OCI-LY3 (cell line): ENCODE results near the gene GALNT10.

Source experiments
- CTCF ChIP-seq: fragments of 200-600, 300-600 bp; sonication (generic); IDR thresholded peaks from 2 replicates; pipeline ENCODE4 v1.5.1; 2014; ENCODE audit warnings: antibody characterized with exemption, low read length, low read depth
- EZH2phosphoT487 ChIP-seq: fragments of 200-600 bp; shearing (Covaris generic); IDR thresholded peaks from 2 replicates; pipeline ENCODE4 v1.6.1; 2018; ENCODE audit warnings: antibody characterized with exemption, mixed run types, low read depth

DNA sequence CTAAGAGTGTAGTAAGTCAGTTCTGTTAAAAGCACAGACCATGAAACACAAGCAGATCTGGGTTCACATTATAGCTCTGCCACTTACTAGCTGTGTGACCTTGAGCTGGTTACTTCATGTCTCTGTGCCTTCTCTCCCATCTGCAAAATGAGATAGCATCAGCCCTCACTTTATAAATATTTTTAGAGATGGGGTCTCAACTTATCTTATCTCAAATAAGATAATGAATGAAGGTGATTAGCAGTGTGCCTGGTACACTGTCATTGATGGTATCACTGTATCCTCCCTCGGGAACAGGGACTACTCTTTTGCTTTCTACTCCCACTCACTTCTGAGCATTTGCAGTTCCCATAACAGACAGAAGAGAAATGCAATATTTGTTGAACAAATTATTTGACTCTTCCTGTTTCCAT lies 52.4 kb downstream of the GALNT10 start:
- TF ChIP-seq CTCF = no peak
- TF ChIP-seq EZH2phosphoT487 = no peak
